IMR-90 (cell line): ENCODE data around the gene JMJD8. TPM values are rescaled to one million over a fixed set of nuclear protein-coding genes. Genes with fewer than 3 reads are reported as not detected.

Experiments used
- ATAC-seq: fragments of 200-7000 bp; cut with Tn5 transposase; 2 replicates; pipeline ENCODE4 v1.9.1; 2020; ENCODE audit warnings: low read depth, mild to moderate bottlenecking, moderate library complexity
- BruUV-seq: library from RNA; stranded (reverse); fragments of 400-500 nt; replicated peaks from 2 replicates; lab custom pipeline; 2021; lab: Mats Ljungman, UMichigan
- CTCF ChIA-PET: fragments of 300-600 bp; formaldehyde crosslinking; extraction: SDS; loops from one replicate; lab custom pipeline; 2021; ENCODE audit warnings: antibody characterized with exemption; lab: Yijun Ruan, JAX
- POLR2A ChIA-PET: fragments of 300-600 bp; sonication (Branson Sonifier 250); formaldehyde crosslinking; loops from one replicate; lab custom pipeline; 2022; ENCODE audit warnings: antibody characterized with exemption; ENCODE audit not compliant: unreplicated experiment; lab: Charles Lee
- DNase-seq: peaks from one replicate; pipeline ENCODE4 v3.0.0; 2013
- H2AFZ ChIP-seq: replicated peaks from 2 replicates; pipeline ENCODE3; 2013; ENCODE audit warnings: low read length, mild to moderate bottlenecking; ENCODE audit not compliant: poor library complexity
- H2AK5ac ChIP-seq: 2 replicates; pipeline ENCODE4 v1.6.1; 2013; ENCODE audit warnings: low read depth, low read length, inconsistent platforms
- H2AK9ac ChIP-seq: replicated peaks from 2 replicates; pipeline ENCODE3; 2013; ENCODE audit warnings: mild to moderate bottlenecking, low read depth, low read length, moderate library complexity; ENCODE audit not compliant: poor library complexity
- H2BK120ac ChIP-seq: 2 replicates; pipeline ENCODE4 v1.6.1; 2013; ENCODE audit warnings: low read depth, low read length, inconsistent platforms
- H2BK15ac ChIP-seq: 3 replicates; pipeline ENCODE4 v1.6.1; 2013; ENCODE audit warnings: low read depth, low read length, inconsistent platforms
- H2BK20ac ChIP-seq: 2 replicates; pipeline ENCODE4 v1.6.1; 2013; ENCODE audit warnings: low read depth, mild to moderate bottlenecking, inconsistent platforms, low read length, moderate library complexity
- H2BK5ac ChIP-seq: 2 replicates; pipeline ENCODE4 v1.6.1; 2013; ENCODE audit warnings: mild to moderate bottlenecking, low read depth, low read length, inconsistent platforms; ENCODE audit not compliant: poor library complexity, severe bottlenecking
- H3K14ac ChIP-seq: replicated peaks from 2 replicates; pipeline ENCODE4 v1.6.1; 2013; ENCODE audit warnings: low read depth, low read length, inconsistent platforms
- H3K18ac ChIP-seq: 2 replicates; pipeline ENCODE4 v1.6.1; 2013; ENCODE audit warnings: low read depth, low read length, control low read depth
- H3K23ac ChIP-seq: 2 replicates; pipeline ENCODE4 v1.6.1; 2013; ENCODE audit warnings: low read depth, low read length, inconsistent platforms
- H3K27ac ChIP-seq: 2 replicates; pipeline ENCODE4 v1.5.1; 2013; ENCODE audit warnings: mild to moderate bottlenecking, control low read depth, low read length; ENCODE audit not compliant: insufficient read depth
- H3K27me3 ChIP-seq: 2 replicates; pipeline ENCODE4 v1.6.1; 2013; ENCODE audit warnings: low read length; ENCODE audit not compliant: control insufficient read depth, insufficient read depth
- H3K36me3 ChIP-seq: 2 replicates; pipeline ENCODE4 v1.6.1; 2013; ENCODE audit warnings: low read length, mixed read lengths; ENCODE audit not compliant: control insufficient read depth, insufficient read depth
- H3K4ac ChIP-seq: 2 replicates; pipeline ENCODE4 v1.6.1; 2013; ENCODE audit warnings: low read depth, low read length, inconsistent platforms
- H3K4me1 ChIP-seq: 2 replicates; pipeline ENCODE4 v1.6.1; 2013; ENCODE audit warnings: low read length, mixed read lengths; ENCODE audit not compliant: control insufficient read depth, insufficient read depth
- H3K4me2 ChIP-seq: 2 replicates; pipeline ENCODE4 v1.6.1; 2013; ENCODE audit warnings: low read depth, mild to moderate bottlenecking, control low read depth, low read length, moderate library complexity
- H3K4me3 ChIP-seq: 2 replicates; pipeline ENCODE4 v1.5.1; 2013; ENCODE audit warnings: low read depth, mild to moderate bottlenecking, control low read depth, low read length, moderate library complexity; ENCODE audit not compliant: insufficient read depth
- H3K56ac ChIP-seq: 2 replicates; pipeline ENCODE4 v1.6.1; 2013; ENCODE audit warnings: low read length, inconsistent platforms; ENCODE audit not compliant: insufficient read depth; ENCODE audit errors: extremely low read depth
- H3K79me1 ChIP-seq, 2 experiments: 2 replicates each; pipeline ENCODE4 v1.6.1; 2013; ENCODE audit warnings: low read length in 2 of 2, inconsistent platforms in 1 of 2, low read depth in 1 of 2
- H3K9ac ChIP-seq: 2 replicates; pipeline ENCODE4 v1.6.1; 2013; ENCODE audit warnings: low read depth, low read length, control low read depth
- H3K9me1 ChIP-seq: 2 replicates; pipeline ENCODE4 v1.6.1; 2013; ENCODE audit warnings: low read length, inconsistent platforms; ENCODE audit not compliant: insufficient read depth
- H3K9me3 ChIP-seq: 2 replicates; pipeline ENCODE4 v1.6.1; 2013; ENCODE audit warnings: low read length; ENCODE audit not compliant: control insufficient read depth, insufficient read depth
- H4K20me1 ChIP-seq: 2 replicates; pipeline ENCODE4 v1.6.1; 2013; ENCODE audit warnings: low read length, inconsistent platforms; ENCODE audit not compliant: insufficient read depth
- H4K5ac ChIP-seq: 2 replicates; pipeline ENCODE4 v1.6.1; 2013; ENCODE audit warnings: mild to moderate bottlenecking, low read depth, low read length, control low read depth
- H4K8ac ChIP-seq, 2 experiments: 2 replicates each; pipeline ENCODE4 v1.6.1; 2013; ENCODE audit warnings: low read depth in 2 of 2, low read length in 2 of 2, control low read depth in 1 of 2, inconsistent platforms in 1 of 2
- H4K91ac ChIP-seq: 2 replicates; pipeline ENCODE4 v1.6.1; 2013; ENCODE audit warnings: low read depth, low read length, inconsistent platforms; ENCODE audit not compliant: insufficient read depth
- MXI1 ChIP-seq: IDR thresholded peaks from 2 replicates; pipeline ENCODE4 v1.6.1; 2012; ENCODE audit warnings: low read depth, mild to moderate bottlenecking, low read length, moderate library complexity, borderline replicate concordance
- NFE2L2 ChIP-seq: fragments of 150-350 bp; IDR thresholded peaks from 2 replicates; pipeline ENCODE4 v1.6.1; 2016; ENCODE audit warnings: low read depth, mild to moderate bottlenecking, low read length
- POLR2A ChIP-seq: IDR thresholded peaks from 2 replicates; pipeline ENCODE4 v1.6.1; 2012; ENCODE audit warnings: mild to moderate bottlenecking, low read depth, low read length
- RAD21 ChIP-seq: IDR thresholded peaks from 2 replicates; pipeline ENCODE4 v1.6.1; 2012; ENCODE audit warnings: low read length, improper control_type of control experiment
- SMC3 ChIP-seq: fragments of 150-350 bp; IDR thresholded peaks from 2 replicates; pipeline ENCODE4 v1.6.1; 2016; ENCODE audit warnings: low read depth, mild to moderate bottlenecking, antibody characterized with exemption, low read length, moderate library complexity
- WGBS, 2 experiments: methylation state at CpG; one replicate each; pipeline versions ENCODE4 v1.1.5 to v1.1.7; 2013; ENCODE audit warnings: missing lambda C conversion rate in 2 of 2; ENCODE audit not compliant: insufficient read length in 1 of 2; ENCODE audit errors: extremely low coverage in 2 of 2; 5-methylcytosine and 5-hydroxymethylcytosine counted together
- dilution Hi-C: fragments of 300-500 bp; cut with HindIII; formaldehyde crosslinking; loops from one replicate; pipeline ENCODE4 v1.14.3; 2018; ENCODE audit warnings: low sequenced_read_pairs; ENCODE audit not compliant: unreplicated experiment
- in situ Hi-C: fragments of 300-500 bp; cut with MboI; formaldehyde crosslinking; loops from 3 replicates; pipeline ENCODE4 v1.14.3; 2019; ENCODE audit warnings: low sequenced_read_pairs, inconsistent platforms, mixed read lengths
- intact Hi-C: fragments of 100-400 bp; cut with micrococcal nuclease; formaldehyde crosslinking; loops from 2 replicates; pipeline ENCODE4 v1.10.0; 2022
- polyA plus RNA-seq, 3 experiments: library from polyadenylated mRNA; depleted of rRNA; stranded (reverse); fragments of >200 nt; gene quantifications; 2 replicates each; pipeline ENCODE4 v1.2.3, GENCODE V29; 2012; ENCODE audit warnings: low replicate concordance in 1 of 3
- total RNA-seq: library from RNA; depleted of rRNA; stranded (reverse); fragments of >200 nt; gene quantifications from 2 replicates; pipeline ENCODE4 v1.2.3, GENCODE V29; 2012
- TF ChIP-seq, protein P1 (sequence below): fragments of 150-350 bp; IDR thresholded peaks from 2 replicates; pipeline ENCODE4 v1.6.1; 2017; ENCODE audit warnings: mild to moderate bottlenecking, antibody characterized with exemption, low read length, low read depth
- TF ChIP-seq, protein P2 (sequence below): conservative IDR thresholded peaks from 2 replicates; pipeline ENCODE4 v1.5.1; 2012; ENCODE audit warnings: mild to moderate bottlenecking, low read depth, low read length, improper control_type of control experiment

JMJD8 gene
- total and polyA plus RNA-seq, 2 of the 4 experiments (the other 2 are of a cell fraction) = 17.7 to 62.5 TPM

DNA sequence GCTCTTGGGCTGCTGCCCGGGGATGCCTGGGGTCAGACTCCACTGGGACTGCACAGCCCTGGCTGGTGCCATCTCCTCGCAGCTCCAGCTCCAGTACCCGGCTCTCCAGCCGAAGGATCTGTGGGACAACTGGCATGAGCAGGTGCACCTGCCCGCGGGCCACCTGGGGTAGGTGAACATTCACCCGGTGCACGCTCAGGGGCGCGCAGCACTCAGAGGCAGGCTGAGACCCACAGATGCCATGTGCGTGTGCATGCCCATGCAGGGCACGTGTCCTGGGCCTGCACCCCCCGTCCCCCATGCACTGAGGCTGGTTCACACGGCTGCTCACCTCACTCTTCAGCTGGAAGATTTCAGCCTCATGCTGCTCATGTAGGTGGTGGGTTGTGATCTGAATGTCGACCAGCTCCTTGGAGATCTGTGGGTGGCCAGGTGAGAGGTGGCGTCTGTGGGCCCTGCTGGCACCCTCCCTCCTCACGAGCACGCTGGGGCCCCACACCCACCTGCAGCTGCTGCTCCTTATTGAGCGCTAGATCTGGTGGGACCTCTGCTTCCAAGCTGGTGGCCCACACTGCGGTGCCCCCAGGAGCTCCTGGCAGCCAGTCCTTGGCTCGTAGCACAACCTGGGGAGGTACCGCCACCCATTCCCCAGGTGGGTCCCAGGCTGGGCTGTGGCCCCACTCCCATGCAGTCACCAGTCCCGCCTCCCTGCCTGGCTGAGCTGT, 41.5 kb upstream of the JMJD8 start:
- dilution Hi-C loops = no loop called here

More for the DNA sequence above, 41.5 kb upstream of the JMJD8 start:
- H3K4me3 ChIP-seq = no peak overlapping the region
- H2BK20ac ChIP-seq = no peak overlapping the region
- no peak for ATAC-seq
- H3K9me3 ChIP-seq = no peaks in the 10 kb centered on the region
- no peak for TF ChIP-seq POLR2A
- no peak for TF ChIP-seq NFE2L2
- TF ChIP-seq, protein P1, sequence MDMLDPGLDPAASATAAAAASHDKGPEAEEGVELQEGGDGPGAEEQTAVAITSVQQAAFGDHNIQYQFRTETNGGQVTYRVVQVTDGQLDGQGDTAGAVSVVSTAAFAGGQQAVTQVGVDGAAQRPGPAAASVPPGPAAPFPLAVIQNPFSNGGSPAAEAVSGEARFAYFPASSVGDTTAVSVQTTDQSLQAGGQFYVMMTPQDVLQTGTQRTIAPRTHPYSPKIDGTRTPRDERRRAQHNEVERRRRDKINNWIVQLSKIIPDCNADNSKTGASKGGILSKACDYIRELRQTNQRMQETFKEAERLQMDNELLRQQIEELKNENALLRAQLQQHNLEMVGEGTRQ = no peak
- no peak for TF ChIP-seq MXI1
- TF ChIP-seq, protein P2, sequence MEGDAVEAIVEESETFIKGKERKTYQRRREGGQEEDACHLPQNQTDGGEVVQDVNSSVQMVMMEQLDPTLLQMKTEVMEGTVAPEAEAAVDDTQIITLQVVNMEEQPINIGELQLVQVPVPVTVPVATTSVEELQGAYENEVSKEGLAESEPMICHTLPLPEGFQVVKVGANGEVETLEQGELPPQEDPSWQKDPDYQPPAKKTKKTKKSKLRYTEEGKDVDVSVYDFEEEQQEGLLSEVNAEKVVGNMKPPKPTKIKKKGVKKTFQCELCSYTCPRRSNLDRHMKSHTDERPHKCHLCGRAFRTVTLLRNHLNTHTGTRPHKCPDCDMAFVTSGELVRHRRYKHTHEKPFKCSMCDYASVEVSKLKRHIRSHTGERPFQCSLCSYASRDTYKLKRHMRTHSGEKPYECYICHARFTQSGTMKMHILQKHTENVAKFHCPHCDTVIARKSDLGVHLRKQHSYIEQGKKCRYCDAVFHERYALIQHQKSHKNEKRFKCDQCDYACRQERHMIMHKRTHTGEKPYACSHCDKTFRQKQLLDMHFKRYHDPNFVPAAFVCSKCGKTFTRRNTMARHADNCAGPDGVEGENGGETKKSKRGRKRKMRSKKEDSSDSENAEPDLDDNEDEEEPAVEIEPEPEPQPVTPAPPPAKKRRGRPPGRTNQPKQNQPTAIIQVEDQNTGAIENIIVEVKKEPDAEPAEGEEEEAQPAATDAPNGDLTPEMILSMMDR = no peak
- TF ChIP-seq SMC3 = no peak
- no peak for TF ChIP-seq RAD21
- peaks cover 2% of the 10 kb centered on the region; the same call in 1 of the 2 replicates for H3K9me1 ChIP-seq
- H2BK5ac ChIP-seq = no peak overlapping the region
- H3K56ac ChIP-seq = no peak overlapping the region
- H2AK9ac ChIP-seq = peak overlapping the region; percentile 93
- intact Hi-C loops (loop anchor here (5.0 kb wide), 1 partner anchor 62 kb away; the partner anchor contains the start of genes CHTF18 and RPUSD1), in situ Hi-C loops (no loop called here)
- peaks cover 12% of the 10 kb centered on the region for H3K4me1 ChIP-seq
- H3K27me3 ChIP-seq = no peaks in the 10 kb centered on the region
- no peak overlapping the region for H2AK5ac ChIP-seq
- no peak overlapping the region for H3K23ac ChIP-seq
- 86% methylated on average over 15 of the region's 23 CpGs; no CpG with 5 or more reads in 1 of the 2 experiments for WGBS, 2 experiments
- no TSS peak for BruUV-seq
- no peak overlapping the region for H4K8ac ChIP-seq
- no peak overlapping the region for H3K27ac ChIP-seq
- H2BK15ac ChIP-seq = no peak overlapping the region
- H4K5ac ChIP-seq = no peak overlapping the region
- H3K9ac ChIP-seq = no peak overlapping the region
- ChIA-PET CTCF (no interaction called here), POLR2A (no interaction called here)
- no peak for DNase-seq
- H4K20me1 ChIP-seq = peaks cover 4% of the 10 kb centered on the region
- H3K79me1 ChIP-seq = peaks cover 0 to 5% of the 10 kb centered on the region in 2 experiments; a peak in 1 of 4 replicates
- H3K18ac ChIP-seq = no peak overlapping the region
- H2BK120ac ChIP-seq = no peak overlapping the region
- H3K36me3 ChIP-seq = peaks cover 3% of the 10 kb centered on the region; the same call in 1 of the 2 replicates
- no peak overlapping the region for H2AFZ ChIP-seq
- no peak overlapping the region for H3K14ac ChIP-seq
- H3K4me2 ChIP-seq = no peak overlapping the region
- H3K4ac ChIP-seq = no peak overlapping the region
- H4K91ac ChIP-seq = no peak overlapping the region
